Stomach (tissue), 9 donors: Measurements from ENCODE around the gene FAAP20. TPM values are rescaled to one million over a fixed set of nuclear protein-coding genes. Genes with fewer than 3 reads are reported as not detected.

ENCODE experiments used
- DNase-seq, 2 donors: peaks; one replicate each; pipeline versions ENCODE4 v3.0.0 to v3.0.0-alpha.2; 2013 to 2019
- H3K27ac ChIP-seq, 5 donors: fragments of 200-600 bp in 4 of 5; sonication (generic) in 4 of 5; one replicate each; pipeline ENCODE4 v1.5.1; 2013 to 2019; ENCODE audit warnings: mild to moderate bottlenecking in 1 of 5, moderate library complexity in 1 of 5
- H3K27me3 ChIP-seq, 3 donors: fragments of 200-600 bp; sonication (generic); one replicate each; pipeline ENCODE4 v1.5.1; 2017 to 2019; ENCODE audit warnings: mixed run types in 1 of 3
- H3K36me3 ChIP-seq, 4 donors: fragments of 200-600 bp; sonication (generic); 1 replicate in 3 of 4; 2 replicates in 1 of 4; pipeline ENCODE4 v1.5.1; 2016 to 2019
- H3K4me1 ChIP-seq, 4 donors: fragments of 200-600 bp; sonication (generic); one replicate each; pipeline ENCODE4 v1.5.1; 2016 to 2019
- H3K4me3 ChIP-seq, 4 donors: fragments of 200-600 bp; sonication (generic) in 3 of 4; one replicate each; pipeline ENCODE4 v1.5.1; 2016 to 2019; ENCODE audit warnings: mild to moderate bottlenecking in 1 of 4
- H3K9me3 ChIP-seq, 4 donors: fragments of 200-600 bp; sonication (generic); one replicate each; pipeline ENCODE4 v1.5.1; 2016 to 2019
- EP300 ChIP-seq: sonication (generic); formaldehyde crosslinking; IDR thresholded peaks from one replicate; pipeline ENCODE4 v1.6.1; 2017; ENCODE audit warnings: antibody characterized with exemption
- POLR2A ChIP-seq, 4 donors: fragments of 450-650 bp; IDR thresholded peaks; one replicate each; pipeline ENCODE4 v1.6.1; 2016; ENCODE audit warnings: antibody characterized with exemption in 4 of 4, control low read depth in 2 of 4, mild to moderate bottlenecking in 1 of 4, moderate library complexity in 1 of 4
- POLR2AphosphoS5 ChIP-seq, 3 donors: sonication (generic); formaldehyde crosslinking; IDR thresholded peaks; one replicate each; pipeline ENCODE4 v1.6.1; 2016; ENCODE audit warnings: antibody characterized with exemption in 3 of 3
- WGBS, 5 donors: extraction: QIAGEN DNeasy Blood & Tissue Kit in 3 of 5; methylation state at CpG; one replicate each; pipeline versions ENCODE4 v1.1.5 to v1.1.7; 2013 to 2018; 5-methylcytosine and 5-hydroxymethylcytosine counted together
- intact Hi-C: fragments of 100-400 bp; cut with DNase I; formaldehyde crosslinking; loops from one replicate; pipeline ENCODE4 v1.15.1; 2023; ENCODE audit warnings: low total_unique reads
- polyA plus RNA-seq, 3 donors: library from polyadenylated mRNA; stranded (reverse); fragments of 200-250 nt; gene quantifications; one replicate each; pipeline ENCODE4 v1.2.3, GENCODE V29; 2013
- total RNA-seq, 5 donors: library from RNA; depleted of rRNA; stranded (reverse); fragments of >200 nt; gene quantifications; one replicate each; pipeline versions ENCODE4 v1.1.0 to v1.2.3, GENCODE V29; 2014 to 2016
- TF ChIP-seq, protein P1 (sequence below), 7 experiments: fragments of 450-650 bp in 4 of 7; fragments of 200-600 bp in 3 of 7; sonication (generic) in 3 of 7; IDR thresholded peaks; one replicate each; pipeline ENCODE4 v1.5.1; 2016 to 2019; ENCODE audit warnings: antibody characterized with exemption in 7 of 7, control low read depth in 2 of 7, mild to moderate bottlenecking in 1 of 7
- donor health status: healthy with polysubstance abuse.
- donor health status: Bipolar disorder and iron deficiency.
- donor health status: healthy.

Gene FAAP20
- total and polyA plus RNA-seq, 8 donors = 8.2 to 170 (median 67.1) TPM

DNA sequence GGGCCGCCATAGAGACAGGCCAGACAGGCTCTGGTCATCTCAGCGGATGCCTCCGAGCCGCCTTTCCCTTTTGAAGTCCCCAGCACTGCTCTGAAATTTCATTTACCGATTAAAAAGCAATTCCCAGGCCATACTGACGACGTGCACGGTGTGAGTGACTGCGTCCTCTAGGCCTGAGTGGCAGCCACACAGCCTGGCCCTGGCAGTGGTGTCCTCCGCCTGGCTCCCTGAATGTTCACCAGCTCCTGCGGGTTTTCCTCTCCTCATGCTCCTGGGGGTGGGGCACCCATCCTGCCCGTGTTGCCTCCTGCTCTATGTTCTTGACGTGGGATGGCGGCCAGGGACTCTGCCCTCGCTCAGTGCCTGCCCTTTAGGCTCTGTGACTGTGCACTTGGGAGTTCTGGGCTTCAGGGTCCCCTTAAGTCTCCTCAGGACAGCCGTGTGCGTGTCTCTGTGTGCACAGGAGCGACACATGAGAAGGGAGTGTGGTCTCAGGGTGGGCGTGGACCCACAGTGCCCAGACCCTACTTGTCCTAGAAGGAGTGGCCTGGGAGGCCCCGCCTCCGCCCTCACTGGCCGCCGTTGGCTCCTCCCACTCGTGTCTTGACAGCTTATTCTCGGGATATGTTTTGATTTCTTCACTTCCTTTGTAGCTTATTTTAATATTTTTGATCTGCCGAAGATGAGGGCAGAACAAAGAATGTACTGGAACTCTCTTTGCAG, 37.1 kb upstream of the FAAP20 start:
- Histone ChIP-seq H3K27me3 (peaks cover 0 to 2% (median 0%) of the 10 kb centered on the region in 3 donors), H3K4me1 (peaks cover 77 to 80% (median 78%) of the 10 kb centered on the region in 4 donors), H3K9me3 (no peaks in the 10 kb centered on the region), H3K36me3 (no peaks in the 10 kb centered on the region), H3K27ac (peak overlapping the region; percentile 69 to 92 (median 87)), H3K4me3 (peak overlapping the region; percentile 60 to 71 (median 68))
- no peak for TF ChIP-seq POLR2A (IDR thresholded peaks at IDR 0.05)
- TF ChIP-seq POLR2AphosphoS5 (IDR thresholded peaks at IDR 0.05) = peak in 1 of 3 donors; percentile 26
- peak; percentile 76 to 86 for DNase-seq
- intact Hi-C loops = no loop called here
- 13 to 17% (median 17%) methylated on average over 25 to 26 of the region's 26 CpGs for WGBS, 5 donors

DNA sequence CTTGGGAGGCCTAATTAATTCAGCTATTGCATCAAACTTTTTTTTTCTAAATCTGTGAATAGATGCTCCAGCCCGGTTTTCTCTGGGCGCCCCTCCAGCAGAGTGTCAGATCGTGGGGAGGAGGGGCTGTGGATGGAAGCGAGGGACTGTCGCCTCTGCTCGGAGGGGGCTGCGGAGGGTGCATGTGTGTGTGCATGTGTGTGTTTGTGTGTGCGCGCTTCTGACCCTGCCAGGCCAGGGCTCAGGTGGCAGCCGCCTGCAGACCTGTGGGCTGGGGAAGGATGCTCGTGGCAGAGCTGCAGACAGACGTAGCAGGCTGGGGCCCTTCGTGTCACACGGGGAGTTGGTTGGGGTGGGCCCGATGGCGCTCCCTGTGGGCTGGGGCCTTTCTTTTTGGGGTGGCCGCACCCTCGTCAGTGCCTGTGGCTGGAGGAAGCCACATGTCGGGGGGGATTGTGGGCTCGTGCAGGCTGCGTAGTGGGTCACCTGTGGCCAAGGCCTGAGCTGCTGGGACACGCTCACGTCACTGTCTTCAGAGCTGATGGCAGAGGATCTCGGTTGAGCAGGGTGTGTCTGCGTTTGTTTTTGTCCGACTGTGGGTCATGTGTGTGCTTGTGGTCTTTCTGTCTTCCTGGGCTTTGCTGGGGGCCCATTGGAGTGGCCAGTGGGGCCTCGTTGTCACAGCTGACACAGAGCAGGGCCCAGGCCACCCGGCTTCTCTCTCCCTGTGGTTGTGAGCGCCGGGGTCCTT, 36.4 kb upstream of the FAAP20 start:
- DNase-seq = peak in 1 of 2 donors; percentile 62
- H3K4me1 ChIP-seq = peaks cover 72 to 78% (median 76%) of the 10 kb centered on the region in 4 donors
- H3K27me3 ChIP-seq = peaks cover 0 to 4% (median 0%) of the 10 kb centered on the region in 3 donors
- no peaks in the 10 kb centered on the region for H3K9me3 ChIP-seq
- peak overlapping the region; percentile 69 to 92 (median 87) for H3K27ac ChIP-seq
- H3K36me3 ChIP-seq = no peaks in the 10 kb centered on the region
- intact Hi-C loops = no loop called here
- TF ChIP-seq POLR2A (IDR thresholded peaks at IDR 0.05) (no peak), EP300 (no peak), POLR2AphosphoS5 (IDR thresholded peaks at IDR 0.05) (no peak)
- TF ChIP-seq, protein P1, sequence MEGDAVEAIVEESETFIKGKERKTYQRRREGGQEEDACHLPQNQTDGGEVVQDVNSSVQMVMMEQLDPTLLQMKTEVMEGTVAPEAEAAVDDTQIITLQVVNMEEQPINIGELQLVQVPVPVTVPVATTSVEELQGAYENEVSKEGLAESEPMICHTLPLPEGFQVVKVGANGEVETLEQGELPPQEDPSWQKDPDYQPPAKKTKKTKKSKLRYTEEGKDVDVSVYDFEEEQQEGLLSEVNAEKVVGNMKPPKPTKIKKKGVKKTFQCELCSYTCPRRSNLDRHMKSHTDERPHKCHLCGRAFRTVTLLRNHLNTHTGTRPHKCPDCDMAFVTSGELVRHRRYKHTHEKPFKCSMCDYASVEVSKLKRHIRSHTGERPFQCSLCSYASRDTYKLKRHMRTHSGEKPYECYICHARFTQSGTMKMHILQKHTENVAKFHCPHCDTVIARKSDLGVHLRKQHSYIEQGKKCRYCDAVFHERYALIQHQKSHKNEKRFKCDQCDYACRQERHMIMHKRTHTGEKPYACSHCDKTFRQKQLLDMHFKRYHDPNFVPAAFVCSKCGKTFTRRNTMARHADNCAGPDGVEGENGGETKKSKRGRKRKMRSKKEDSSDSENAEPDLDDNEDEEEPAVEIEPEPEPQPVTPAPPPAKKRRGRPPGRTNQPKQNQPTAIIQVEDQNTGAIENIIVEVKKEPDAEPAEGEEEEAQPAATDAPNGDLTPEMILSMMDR (IDR thresholded peaks at IDR 0.05) = no peak
- H3K4me3 ChIP-seq = peak overlapping the region; percentile 60 to 71 (median 68)
- 8 to 12% (median 9%) methylated on average over 11 to 30 of the region's 30 CpGs for WGBS, 5 donors

DNA sequence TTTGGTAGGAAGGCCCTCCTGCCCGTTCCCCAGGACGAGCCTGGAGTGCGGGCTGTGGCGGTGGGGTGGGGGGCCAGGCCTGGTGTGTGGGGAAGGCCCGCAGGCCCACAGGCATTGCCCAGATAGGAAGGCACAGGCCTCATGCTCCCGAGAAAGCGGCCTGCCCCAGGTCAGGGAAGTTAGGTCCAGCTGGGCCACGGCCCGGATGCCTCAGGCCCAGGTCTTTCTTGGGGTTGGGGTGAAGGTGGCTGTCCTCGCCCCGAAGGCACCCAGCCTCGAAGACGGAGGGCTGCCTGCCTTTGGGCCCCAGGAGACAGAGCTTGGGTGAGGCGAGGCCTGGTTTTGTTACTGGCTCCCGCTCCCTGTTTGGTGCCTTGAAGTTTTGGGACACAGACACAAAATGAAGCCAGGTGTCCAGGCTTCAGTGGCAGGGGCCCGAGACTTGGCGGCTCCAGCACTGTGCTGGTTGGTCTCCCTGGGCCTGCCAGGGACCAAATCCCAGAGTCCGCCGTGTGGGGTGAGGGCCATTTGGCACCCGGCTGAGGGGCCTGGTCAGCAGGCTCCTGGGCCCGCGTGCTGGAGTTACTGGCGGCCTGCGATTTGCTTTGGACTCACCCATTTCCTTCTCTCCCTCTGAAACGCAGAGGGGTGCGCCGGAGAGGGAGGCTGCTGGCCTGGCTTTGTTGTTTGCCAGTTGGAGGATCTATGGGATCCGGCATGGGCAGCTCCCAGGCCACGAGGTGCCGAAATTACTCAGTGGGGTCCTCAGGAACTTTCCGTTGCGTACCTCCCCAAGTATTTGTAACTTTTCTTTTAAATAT, 35.5 kb upstream of the FAAP20 start:
- TF ChIP-seq EP300 = no peak
- TF ChIP-seq POLR2A (IDR thresholded peaks at IDR 0.05) = no peak
- no peak for TF ChIP-seq POLR2AphosphoS5 (IDR thresholded peaks at IDR 0.05)
- TF ChIP-seq, protein P1 (IDR thresholded peaks at IDR 0.05) = no peak
- intact Hi-C loops = no loop called here
- H3K4me1 ChIP-seq = peaks cover 64 to 72% (median 68%) of the 10 kb centered on the region in 4 donors
- H3K36me3 ChIP-seq = no peaks in the 10 kb centered on the region
- 12 to 18% (median 18%) methylated on average over 14 to 32 of the region's 32 CpGs for WGBS, 5 donors
- H3K27me3 ChIP-seq = peaks cover 0 to 4% (median 0%) of the 10 kb centered on the region in 3 donors
- H3K9me3 ChIP-seq = no peaks in the 10 kb centered on the region
- H3K27ac ChIP-seq = peak overlapping the region; percentile 81 to 92 (median 87)
- DNase-seq = peak in 1 of 2 donors; percentile 76
- peak overlapping the region; percentile 60 to 71 (median 68) for H3K4me3 ChIP-seq

DNA sequence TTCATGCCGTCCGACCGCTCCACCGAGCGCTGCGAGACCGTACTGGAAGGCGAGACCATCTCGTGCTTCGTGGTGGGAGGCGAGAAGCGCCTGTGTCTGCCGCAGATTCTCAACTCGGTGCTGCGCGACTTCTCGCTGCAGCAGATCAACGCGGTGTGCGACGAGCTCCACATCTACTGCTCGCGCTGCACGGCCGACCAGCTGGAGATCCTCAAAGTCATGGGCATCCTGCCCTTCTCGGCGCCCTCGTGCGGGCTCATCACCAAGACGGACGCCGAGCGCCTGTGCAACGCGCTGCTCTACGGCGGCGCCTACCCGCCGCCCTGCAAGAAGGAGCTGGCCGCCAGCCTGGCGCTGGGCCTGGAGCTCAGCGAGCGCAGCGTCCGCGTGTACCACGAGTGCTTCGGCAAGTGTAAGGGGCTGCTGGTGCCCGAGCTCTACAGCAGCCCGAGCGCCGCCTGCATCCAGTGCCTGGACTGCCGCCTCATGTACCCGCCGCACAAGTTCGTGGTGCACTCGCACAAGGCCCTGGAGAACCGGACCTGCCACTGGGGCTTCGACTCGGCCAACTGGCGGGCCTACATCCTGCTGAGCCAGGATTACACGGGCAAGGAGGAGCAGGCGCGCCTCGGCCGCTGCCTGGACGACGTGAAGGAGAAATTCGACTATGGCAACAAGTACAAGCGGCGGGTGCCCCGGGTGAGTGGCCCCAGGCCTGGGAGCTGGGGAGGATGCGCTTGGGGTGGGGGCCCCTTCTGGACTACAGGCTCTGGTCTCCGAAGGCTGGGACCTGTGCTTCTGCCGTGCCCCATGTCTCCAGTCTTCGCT, 34.7 kb upstream of the FAAP20 start:
- Histone ChIP-seq H3K4me1 (peaks cover 55 to 63% (median 59%) of the 10 kb centered on the region in 4 donors), H3K27ac (peak overlapping the region; percentile 81 to 92 (median 87)), H3K36me3 (no peaks in the 10 kb centered on the region), H3K9me3 (no peaks in the 10 kb centered on the region), H3K4me3 (peak overlapping the region; percentile 60 to 71 (median 68)), H3K27me3 (peaks cover 0 to 4% (median 0%) of the 10 kb centered on the region in 3 donors)
- 2 to 4% (median 2%) methylated on average over 39 to 77 of the region's 77 CpGs for WGBS, 5 donors
- TF ChIP-seq, protein P1 (IDR thresholded peaks at IDR 0.05) = peak in 1 of 7 experiments; percentile 14
- no peak for TF ChIP-seq EP300
- peak; percentile 73 to 87 (median 83) for TF ChIP-seq POLR2AphosphoS5 (IDR thresholded peaks at IDR 0.05)
- TF ChIP-seq POLR2A (IDR thresholded peaks at IDR 0.05) = no peak
- intact Hi-C loops = no loop called here
- peak; percentile 74 to 87 for DNase-seq
